K562 (cell line): ENCODE data around the gene MOCOS. TPM values are rescaled to one million over a fixed set of nuclear protein-coding genes. Genes with fewer than 3 reads are reported as not detected.

Experiments
- ATAC-seq: fragments of 200-7000 bp; cut with Tn5 transposase; 3 replicates; pipeline ENCODE4 v1.9.1; 2020; ENCODE audit warnings: moderate library complexity
- BruUV-seq: library from RNA; stranded (reverse); fragments of 400-500 nt; replicated peaks from 2 replicates; lab custom pipeline; 2021; lab: Mats Ljungman, UMichigan
- CTCF ChIA-PET: fragments of 300-600 bp; formaldehyde crosslinking; extraction: SDS; loops from one replicate; lab custom pipeline; 2021; ENCODE audit warnings: low intra/inter-chr PET ratio; lab: Yijun Ruan, JAX
- POLR2A ChIA-PET: fragments of 300-600, 350-650 bp; sonication (Branson Sonifier 250); formaldehyde crosslinking; extraction: SDS; loops from one replicate; lab custom pipeline; 2021; ENCODE audit warnings: antibody characterized with exemption, inconsistent platforms; lab: Yijun Ruan, JAX
- DNase-seq, 4 experiments: peaks; one replicate each; pipeline versions ENCODE4 v3.0.0 to v3.0.0-alpha.2; 2011 to 2018; ENCODE audit warnings: low spot score in 3 of 4, mixed read lengths in 3 of 4; ENCODE audit errors: extremely low read depth in 1 of 4
- FAIRE-seq: peaks from 2 replicates; lab custom pipeline; 2011; peaks lifted over from hg19 to GRCh38; lab: Jason Lieb, UNC
- H2AFZ ChIP-seq: 2 replicates; pipeline ENCODE4 v1.6.0; 2011; ENCODE audit warnings: low read depth, low read length, control low read depth, inconsistent platforms
- H3K27ac ChIP-seq: fragments of 200-600 bp; 3 replicates; pipeline ENCODE4 v1.8.0; 2011; ENCODE audit warnings: low read depth, mild to moderate bottlenecking, control low read depth, inconsistent platforms, low read length, moderate library complexity, mixed read lengths; ENCODE audit errors: extremely low read depth
- H3K27me3 ChIP-seq, 2 experiments: fragments of 300-600 bp in 1 of 2; 2 replicates in 1 of 2; 3 replicates in 1 of 2; pipeline versions ENCODE4 v1.6.0 to v1.8.0; 2011; ENCODE audit warnings: inconsistent platforms in 2 of 2, low read length in 2 of 2, mild to moderate bottlenecking in 1 of 2, mixed read lengths in 1 of 2, moderate library complexity in 1 of 2; ENCODE audit not compliant: control insufficient read depth in 2 of 2, insufficient read depth in 2 of 2
- H3K36me3 ChIP-seq: fragments of 300-600 bp; 3 replicates; pipeline ENCODE4 v1.8.0; 2011; ENCODE audit warnings: mild to moderate bottlenecking, low read length, inconsistent platforms; ENCODE audit not compliant: control insufficient read depth, insufficient read depth
- H3K4me1 ChIP-seq, 2 experiments: fragments of 200-600 bp in 1 of 2; replicated peaks in 1 of 2; 2 replicates in 1 of 2; 3 replicates in 1 of 2; pipeline versions ENCODE4 v1.5.1 to v1.8.0; 2011; ENCODE audit warnings: inconsistent platforms in 2 of 2, low read length in 2 of 2, mild to moderate bottlenecking in 1 of 2, mixed read lengths in 1 of 2, moderate library complexity in 1 of 2; ENCODE audit not compliant: control insufficient read depth in 2 of 2, insufficient read depth in 2 of 2
- H3K4me2 ChIP-seq: 2 replicates; pipeline ENCODE4 v1.6.1; 2011; ENCODE audit warnings: low read length, control low read depth, inconsistent platforms, mixed read lengths; ENCODE audit not compliant: insufficient read depth
- H3K4me3 ChIP-seq: fragments of 200-600 bp; sonication (generic), shearing (Covaris generic); 2 replicates; pipeline ENCODE4 v1.5.1; 2016; ENCODE audit warnings: control low read depth, inconsistent platforms
- H3K79me2 ChIP-seq: fragments of 200-600 bp; 3 replicates; pipeline ENCODE4 v1.8.0; 2011; ENCODE audit warnings: low read length, inconsistent platforms; ENCODE audit not compliant: control insufficient read depth, insufficient read depth
- H3K9ac ChIP-seq, 2 experiments: 2 replicates each; pipeline versions ENCODE4 v1.6.0 to v1.6.1; 2011; ENCODE audit warnings: low read depth in 2 of 2, low read length in 2 of 2, control low read depth in 1 of 2, inconsistent platforms in 1 of 2, mild to moderate bottlenecking in 1 of 2, mixed read lengths in 1 of 2; ENCODE audit not compliant: insufficient read depth in 1 of 2
- H3K9me1 ChIP-seq: one replicate; pipeline ENCODE4 v1.6.0; 2011; ENCODE audit warnings: inconsistent platforms, mild to moderate bottlenecking, low read length, moderate library complexity; ENCODE audit not compliant: control insufficient read depth, insufficient read depth
- H3K9me3 ChIP-seq: replicated peaks from 2 replicates; pipeline ENCODE4 v1.5.1; 2011; ENCODE audit warnings: low read depth, low read length, inconsistent platforms; ENCODE audit not compliant: control insufficient read depth, insufficient read depth
- H4K20me1 ChIP-seq: replicated peaks from 2 replicates; pipeline ENCODE4 v1.6.1; 2011; ENCODE audit warnings: low read length, inconsistent platforms, mixed read lengths; ENCODE audit not compliant: control insufficient read depth, insufficient read depth
- ATF3 ChIP-seq, 2 experiments: fragments of 450-650 bp in 1 of 2; sonication (generic) in 1 of 2; formaldehyde crosslinking in 1 of 2; IDR thresholded peaks in 1 of 2; conservative IDR thresholded peaks in 1 of 2; 2 replicates each; pipeline versions ENCODE4 v1.6.1 to v1.8.1; 2016 to 2023; ENCODE audit warnings: mild to moderate bottlenecking in 2 of 2, moderate library complexity in 2 of 2, inconsistent platforms in 1 of 2, missing genetic modification reagents in 1 of 2
- FOXJ2 ChIP-seq: fragments of 200-800 bp; sonication (Bioruptor generic); IDR thresholded peaks from 2 replicates; pipeline ENCODE4 v1.6.1; 2016; ENCODE audit warnings: missing genetic modification characterization, missing compliant biosample characterization
- FOXO4 ChIP-seq: fragments of 450-650 bp; formaldehyde crosslinking; IDR thresholded peaks from 2 replicates; pipeline ENCODE4 v1.4.0; 2020; ENCODE audit warnings: mild to moderate bottlenecking, moderate library complexity
- GTF2F1 ChIP-seq: IDR thresholded peaks from 2 replicates; pipeline ENCODE4 v1.6.1; 2011; ENCODE audit warnings: low read depth, low read length, improper control_type of control experiment
- MTA2 ChIP-seq: fragments of 450-650 bp; IDR thresholded peaks from 2 replicates; pipeline ENCODE4 v1.6.1; 2016; ENCODE audit warnings: low read depth
- NR3C1 ChIP-seq: sonication (generic); formaldehyde crosslinking; IDR thresholded peaks from 2 replicates; pipeline ENCODE4 v1.8.1; 2022; ENCODE audit warnings: missing genetic modification reagents
- POLR2G ChIP-seq: fragments of 200-400 bp; formaldehyde crosslinking; IDR thresholded peaks from 2 replicates; pipeline ENCODE4 v1.6.1; 2017; ENCODE audit warnings: low read depth, mild to moderate bottlenecking, antibody characterized with exemption, low read length, moderate library complexity
- RBM15 ChIP-seq: fragments of 200-400 bp; formaldehyde crosslinking; IDR thresholded peaks from 2 replicates; pipeline ENCODE4 v1.6.1; 2018; ENCODE audit warnings: mild to moderate bottlenecking, low read length, moderate library complexity; ENCODE audit not compliant: insufficient read depth
- SAFB2 ChIP-seq: fragments of 200-400 bp; formaldehyde crosslinking; IDR thresholded peaks from 2 replicates; pipeline ENCODE4 v1.6.1; 2018; ENCODE audit warnings: borderline replicate concordance, low read length, low read depth, moderate library complexity; ENCODE audit not compliant: severe bottlenecking
- SRSF3 ChIP-seq: fragments of 200-400 bp; formaldehyde crosslinking; IDR thresholded peaks from 2 replicates; pipeline ENCODE4 v1.6.1; 2016; ENCODE audit warnings: mild to moderate bottlenecking, low read length, moderate library complexity; ENCODE audit not compliant: insufficient read depth
- STAT5A ChIP-seq: IDR thresholded peaks from 2 replicates; pipeline ENCODE4 v1.6.1; 2012; ENCODE audit warnings: low read length, inconsistent platforms, borderline replicate concordance
- TAF7 ChIP-seq: fragments of 450-650 bp; IDR thresholded peaks from 2 replicates; pipeline ENCODE4 v1.6.1; 2016; ENCODE audit warnings: missing genetic modification characterization, missing compliant biosample characterization
- TOE1 ChIP-seq, 2 experiments: fragments of 450-650 bp in 1 of 2; sonication (generic) in 1 of 2; formaldehyde crosslinking in 1 of 2; IDR thresholded peaks; 2 replicates each; pipeline versions ENCODE4 v1.7.1 to v1.8.0; 2016 to 2022; ENCODE audit warnings: borderline replicate concordance in 2 of 2, mild to moderate bottlenecking in 2 of 2, antibody characterized with exemption in 1 of 2, inconsistent platforms in 1 of 2, low read depth in 1 of 2, missing genetic modification reagents in 1 of 2, moderate library complexity in 1 of 2
- XRCC5 ChIP-seq: fragments of 200-400 bp; formaldehyde crosslinking; IDR thresholded peaks from 2 replicates; pipeline ENCODE4 v1.6.1; 2017; ENCODE audit warnings: low read depth, mild to moderate bottlenecking, low read length
- ZBTB26 ChIP-seq: fragments of 450-650 bp; formaldehyde crosslinking; IDR thresholded peaks from 2 replicates; pipeline ENCODE4 v1.4.0; 2022; ENCODE audit warnings: missing genetic modification characterization
- ZBTB33 ChIP-seq: sonication (generic); formaldehyde crosslinking; IDR thresholded peaks from 2 replicates; pipeline ENCODE4 v1.8.1; 2023; ENCODE audit warnings: mild to moderate bottlenecking, missing genetic modification reagents
- ZNF263 ChIP-seq: sonication (generic); formaldehyde crosslinking; IDR thresholded peaks from 2 replicates; pipeline ENCODE4 v1.8.0; 2022; ENCODE audit warnings: mild to moderate bottlenecking, missing genetic modification reagents, borderline replicate concordance
- WGBS: fragments of 100-300 bp; shearing (Covaris generic); methylation state at CpG from one replicate; pipeline ENCODE4 v1.1.6; 2016; ENCODE audit warnings: low coverage, mixed read lengths; ENCODE audit not compliant: insufficient coverage; ENCODE audit errors: missing lambda C conversion rate; 5-methylcytosine and 5-hydroxymethylcytosine counted together
- in situ Hi-C: fragments of 300-500 bp; cut with MboI; formaldehyde crosslinking; loops from 4 replicates; pipeline ENCODE4 v1.15.0; 2018; ENCODE audit warnings: inconsistent platforms, mixed read lengths
- intact Hi-C: fragments of 100-400 bp; cut with micrococcal nuclease; formaldehyde crosslinking; loops from 2 replicates; pipeline ENCODE4 v1.14.2; 2022
- polyA plus RNA-seq, 8 experiments: library from polyadenylated mRNA; depleted of rRNA in 4 of 8; stranded (reverse) in 5 of 8; unstranded in 3 of 8; fragments of >200 nt; fragmentation: Nextera tagmentation in 2 of 8; fragmentation: Illumina TruSeq in 1 of 8; extraction: Ambion mirVana in 2 of 8; extraction: Trizol in 1 of 8; gene quantifications; 2 replicates each; pipeline versions ENCODE4 v1.2.1 to v1.2.3, GENCODE V29; 2011 to 2014; ENCODE audit warnings: inconsistent platforms in 1 of 8, missing spikeins in 1 of 8
- total RNA-seq, 7 experiments: library from RNA; depleted of rRNA in 6 of 7; stranded (reverse); fragments of >200 nt in 6 of 7; fragmentation: Illumina TruSeq in 2 of 7; extraction: Trizol in 2 of 7; gene quantifications; 2 replicates each; pipeline versions ENCODE4 v1.2.1 to v1.2.3, GENCODE V29; 2011 to 2021; ENCODE audit warnings: low replicate concordance in 1 of 7

Gene MOCOS
- total and polyA plus RNA-seq, 9 of the 15 experiments (the other 6 are each of a cell fraction or from before 2014, with no cell fraction given), result 4.5 to 12.4 (median 9.1) TPM

- Histone ChIP-seq H3K36me3 (peaks cover 98% of the 10 kb centered on the region), H3K27ac (no peak overlapping the region), H3K4me2 (no peak overlapping the region), H3K9me1 (no peaks in the 10 kb centered on the region), H2AFZ (no peak overlapping the region), H3K9me3 (no peaks in the 10 kb centered on the region), H3K4me1 (no peaks in the 10 kb centered on the region), H3K79me2 (no peaks in the 10 kb centered on the region), H3K27me3 (no peaks in the 10 kb centered on the region), H4K20me1 (no peaks in the 10 kb centered on the region), H3K9ac (no peak overlapping the region), H3K4me3 (no peak overlapping the region)
- FAIRE-seq (no peak), DNase-seq (no peak), ATAC-seq (no peak)
- BruUV-seq, result no TSS peak
- intact Hi-C loops, result no loop called here
- 45% methylated on average over 2 of the region's 2 CpGs for WGBS
- POLR2A ChIA-PET, result interaction anchor here (0.6 to 1.4 kb wide), 3 partner anchors 10 to 44 kb away, joined by 4 read pairs; no protein-coding TSS in a partner anchor
- CTCF ChIA-PET, result no interaction called here
- in situ Hi-C loops, result no loop called here
- TF ChIP-seq ZNF263 (CRISPR knock-in tag), result no peak
- TF ChIP-seq FOXO4 (CRISPR knock-in tag), result no peak
- TF ChIP-seq GTF2F1, result no peak
- TF ChIP-seq NR3C1 (CRISPR knock-in tag), result no peak
- no peak for TF ChIP-seq MTA2
- no peak for TF ChIP-seq SRSF3
- no peak for TF ChIP-seq ATF3 (IDR thresholded peaks at IDR 0.05)
- no peak for TF ChIP-seq ATF3 (CRISPR knock-in tag; conservative IDR thresholded peaks at IDR 0.05)
- no peak for TF ChIP-seq ZBTB33 (CRISPR knock-in tag)
- TF ChIP-seq POLR2G, result no peak
- TF ChIP-seq RBM15, result no peak
- no peak for TF ChIP-seq STAT5A
- TF ChIP-seq TAF7, result no peak
- TF ChIP-seq TOE1 (IDR thresholded peaks at IDR 0.05; ENCODE audit: borderline replicate concordance), result no peak
- no peak for TF ChIP-seq TOE1 (CRISPR knock-in tag; IDR thresholded peaks at IDR 0.05; ENCODE audit: borderline replicate concordance, low read depth)
- no peak for TF ChIP-seq SAFB2
- TF ChIP-seq ZBTB26 (CRISPR knock-in tag), result no peak
- TF ChIP-seq FOXJ2 (tag), result no peak
- no peak for TF ChIP-seq XRCC5
These were observed 33.5 kb upstream of the MOCOS start for GRCh38 chr18:36153771-36154170.
